HG03432 (cell line): Measurements from ENCODE around the gene RPH3AL.
"Not testable (repeated sequence)": the region's sequence is repeated elsewhere in the genome, so short reads cannot be mapped to it uniquely, and the experiment has no call there.

Experiments used
- ATAC-seq: cut with Tn5 transposase; IDR thresholded peaks from one replicate; pipeline ENCODE4 v1.9.1; 2021; ENCODE audit warnings: mild to moderate bottlenecking, moderate library complexity; ENCODE audit not compliant: unreplicated experiment

Gene RPH3AL

GRCh38 chr17:185445-186138, 167.0 kb downstream of the RPH3AL start:
- ATAC-seq, result no peak

GRCh38 chr17:183021-183420, 169.6 kb downstream of the RPH3AL start:
- no peak for ATAC-seq

- ATAC-seq, result no peak
These were observed 170.4 kb downstream of the RPH3AL start for GRCh38 chr17:182050-182751.

GRCh38 chr17:181245-182049, 171.2 kb downstream of the RPH3AL start, which contains the start of gene DOC2B:
Gene DOC2B (minus strand): TSS chr17:181650. CDS start chr17:181479, 171 bp downstream.
- no peak for ATAC-seq

- ATAC-seq, result no peak
These were observed 172.0 kb downstream of the RPH3AL start for GRCh38 chr17:180381-181244.

- ATAC-seq, result no peak
These were observed 172.7 kb downstream of the RPH3AL start for GRCh38 chr17:179781-180380.

- no peak for ATAC-seq
These were observed 173.6 kb downstream of the RPH3AL start for GRCh38 chr17:179066-179432.

GRCh38 chr17:178292-179065, 174.1 kb downstream of the RPH3AL start:
- no peak for ATAC-seq

- no peak for ATAC-seq
These were observed 174.8 kb downstream of the RPH3AL start for GRCh38 chr17:177762-178161.

GRCh38 chr17:177155-177554, 175.5 kb downstream of the RPH3AL start:
- no peak for ATAC-seq

- no peak for ATAC-seq
These were observed 179.3 kb downstream of the RPH3AL start for GRCh38 chr17:173166-173911.

- no peak for ATAC-seq
These were observed 180.2 kb downstream of the RPH3AL start for GRCh38 chr17:172401-172800.

GRCh38 chr17:171871-172270, 180.7 kb downstream of the RPH3AL start:
- no peak for ATAC-seq

GRCh38 chr17:170130-170670, 182.4 kb downstream of the RPH3AL start:
- ATAC-seq, result no peak

- ATAC-seq, result not testable (repeated sequence)
These were observed 184.0 kb downstream of the RPH3AL start for GRCh38 chr17:168614-169013.

GRCh38 chr17:165939-166338, 186.7 kb downstream of the RPH3AL start:
- no peak for ATAC-seq

GRCh38 chr17:164303-165235, 188.0 kb downstream of the RPH3AL start:
- no peak for ATAC-seq
